ENCODE measurements around the gene ARID1A.

DNA sequence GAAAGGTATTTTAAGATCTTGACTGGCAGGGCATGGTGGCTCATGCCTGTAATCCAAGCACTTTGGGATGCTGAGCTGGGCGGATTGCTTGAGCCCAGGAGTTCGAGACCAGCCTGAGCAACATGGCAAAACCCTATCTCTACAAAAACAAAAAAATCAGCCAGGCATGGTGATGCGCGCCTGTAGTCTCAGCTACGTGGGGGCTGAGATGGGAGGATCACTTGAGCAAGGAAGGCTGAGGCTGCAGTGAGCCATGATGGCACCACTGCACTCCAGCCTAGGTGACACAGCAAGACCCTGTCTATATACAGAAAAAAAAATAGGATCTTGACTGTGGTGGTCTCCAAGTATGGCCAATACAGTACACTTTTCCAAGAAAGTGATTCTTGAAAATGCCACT, 16.0 kb downstream of the ARID1A start:
- no peak for TF ChIP-seq EZH2 (IDR thresholded peaks at IDR 0.05)
- TF ChIP-seq, protein P1, sequence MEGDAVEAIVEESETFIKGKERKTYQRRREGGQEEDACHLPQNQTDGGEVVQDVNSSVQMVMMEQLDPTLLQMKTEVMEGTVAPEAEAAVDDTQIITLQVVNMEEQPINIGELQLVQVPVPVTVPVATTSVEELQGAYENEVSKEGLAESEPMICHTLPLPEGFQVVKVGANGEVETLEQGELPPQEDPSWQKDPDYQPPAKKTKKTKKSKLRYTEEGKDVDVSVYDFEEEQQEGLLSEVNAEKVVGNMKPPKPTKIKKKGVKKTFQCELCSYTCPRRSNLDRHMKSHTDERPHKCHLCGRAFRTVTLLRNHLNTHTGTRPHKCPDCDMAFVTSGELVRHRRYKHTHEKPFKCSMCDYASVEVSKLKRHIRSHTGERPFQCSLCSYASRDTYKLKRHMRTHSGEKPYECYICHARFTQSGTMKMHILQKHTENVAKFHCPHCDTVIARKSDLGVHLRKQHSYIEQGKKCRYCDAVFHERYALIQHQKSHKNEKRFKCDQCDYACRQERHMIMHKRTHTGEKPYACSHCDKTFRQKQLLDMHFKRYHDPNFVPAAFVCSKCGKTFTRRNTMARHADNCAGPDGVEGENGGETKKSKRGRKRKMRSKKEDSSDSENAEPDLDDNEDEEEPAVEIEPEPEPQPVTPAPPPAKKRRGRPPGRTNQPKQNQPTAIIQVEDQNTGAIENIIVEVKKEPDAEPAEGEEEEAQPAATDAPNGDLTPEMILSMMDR (IDR thresholded peaks at IDR 0.05) = no peak
- no peak for TF ChIP-seq EZH2phosphoT487 (IDR thresholded peaks at IDR 0.05)

All from neural progenitor cell (in vitro differentiated cells).